ENCODE results near the gene SHROOM3. TPM values are rescaled to one million over a fixed set of nuclear protein-coding genes. Genes with fewer than 3 reads are reported as not detected.

The SHROOM3 gene
- total RNA-seq, 1 donor: 18.0 TPM

- no peak overlapping the region for H3K4me3 ChIP-seq (ENCODE audit: low read depth, low read length)
- DNase-seq (ENCODE audit: low read depth): peak; percentile 13
- TF ChIP-seq CTCF (IDR thresholded peaks at IDR 0.05; ENCODE audit: insufficient read depth, low read length): no peak
These were observed 105.5 kb downstream of the SHROOM3 start for GRCh38 chr4:76540486-76540885.

- no peak for TF ChIP-seq CTCF (IDR thresholded peaks at IDR 0.05; ENCODE audit: insufficient read depth, low read length)
- H3K4me3 ChIP-seq (ENCODE audit: low read depth, low read length): no peak overlapping the region
- DNase-seq (ENCODE audit: low read depth): no peak
These were observed 108.3 kb downstream of the SHROOM3 start for GRCh38 chr4:76543378-76543777.

- no peak for TF ChIP-seq CTCF (IDR thresholded peaks at IDR 0.05; ENCODE audit: insufficient read depth, low read length)
- no peak for DNase-seq (ENCODE audit: low read depth)
- no peak overlapping the region for H3K4me3 ChIP-seq (ENCODE audit: low read depth, low read length)
These were observed 109.7 kb downstream of the SHROOM3 start for GRCh38 chr4:76544725-76545124.

- no peak overlapping the region for H3K4me3 ChIP-seq (ENCODE audit: low read depth, low read length)
- no peak for DNase-seq (ENCODE audit: low read depth)
- TF ChIP-seq CTCF (IDR thresholded peaks at IDR 0.05; ENCODE audit: insufficient read depth, low read length): no peak
These were observed 110.3 kb downstream of the SHROOM3 start for GRCh38 chr4:76545226-76545884.

- H3K4me3 ChIP-seq (ENCODE audit: low read depth, low read length): no peak overlapping the region
- TF ChIP-seq CTCF (IDR thresholded peaks at IDR 0.05; ENCODE audit: insufficient read depth, low read length): no peak
- DNase-seq (ENCODE audit: low read depth): peak; percentile 26
These were observed 111.3 kb downstream of the SHROOM3 start for GRCh38 chr4:76546327-76546726.

- no peak for TF ChIP-seq CTCF (IDR thresholded peaks at IDR 0.05; ENCODE audit: insufficient read depth, low read length)
- H3K4me3 ChIP-seq (ENCODE audit: low read depth, low read length): no peak overlapping the region
- peak; percentile 79 for DNase-seq (ENCODE audit: low read depth)
These were observed 112.0 kb downstream of the SHROOM3 start for GRCh38 chr4:76546759-76547742.
